Fibroblast of villous mesenchyme (primary cell): ENCODE data around the gene UNK. TPM values are rescaled to one million over a fixed set of nuclear protein-coding genes. Genes with fewer than 3 reads are reported as not detected.

Source experiments
- DNase-seq: peaks from one replicate; pipeline ENCODE4 v3.0.0-alpha.2; 2010; ENCODE audit warnings: low read depth
- H3K4me3 ChIP-seq: 2 replicates; pipeline ENCODE4 v1.5.1; 2011; ENCODE audit warnings: low read depth, mild to moderate bottlenecking, low read length
- CTCF ChIP-seq: IDR thresholded peaks from 2 replicates; pipeline ENCODE4 v1.5.1; 2012; ENCODE audit warnings: low read depth, mild to moderate bottlenecking, low read length; ENCODE audit not compliant: insufficient read depth
- total RNA-seq: library from RNA; depleted of rRNA; stranded (reverse); fragments of >200 nt; gene quantifications from 2 replicates; pipeline ENCODE4 v1.2.3, GENCODE V29; 2012

Gene UNK
- total RNA-seq, 1 donor, result 19.9 TPM

GRCh38 chr17:75822800-75823166 lies 38.2 kb downstream of the UNK start:
- DNase-seq, result no peak
- H3K4me3 ChIP-seq, result no peak overlapping the region
- no peak for TF ChIP-seq CTCF

GRCh38 chr17:75823257-75824041 lies 38.8 kb downstream of the UNK start:
- no peak overlapping the region for H3K4me3 ChIP-seq
- TF ChIP-seq CTCF, result no peak
- no peak for DNase-seq

GRCh38 chr17:75824050-75824552 lies 39.5 kb downstream of the UNK start:
- no peak for TF ChIP-seq CTCF
- H3K4me3 ChIP-seq, result no peak overlapping the region
- DNase-seq, result no peak

DNA sequence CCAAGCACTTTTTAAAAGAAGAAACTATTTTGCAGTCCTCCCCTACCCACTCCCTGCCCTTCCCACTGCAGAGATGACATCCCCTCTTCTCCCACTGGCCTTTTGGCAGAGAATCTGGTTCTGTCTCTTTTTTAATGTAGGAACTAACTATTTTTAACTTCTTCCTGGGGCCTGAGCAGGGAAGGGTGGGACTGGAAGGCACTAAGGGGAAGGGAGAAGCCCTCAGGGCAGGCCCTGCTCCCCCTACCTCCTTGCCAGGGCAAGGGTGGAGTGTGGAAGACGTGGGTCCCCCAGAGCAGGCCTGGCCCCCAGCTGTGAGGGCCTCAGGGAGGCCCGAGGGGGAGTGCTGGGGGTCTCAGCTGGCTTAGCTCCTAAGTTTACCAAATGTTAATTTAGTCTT lies 40.1 kb downstream of the UNK start:
- DNase-seq, result no peak
- TF ChIP-seq CTCF, result no peak

DNA sequence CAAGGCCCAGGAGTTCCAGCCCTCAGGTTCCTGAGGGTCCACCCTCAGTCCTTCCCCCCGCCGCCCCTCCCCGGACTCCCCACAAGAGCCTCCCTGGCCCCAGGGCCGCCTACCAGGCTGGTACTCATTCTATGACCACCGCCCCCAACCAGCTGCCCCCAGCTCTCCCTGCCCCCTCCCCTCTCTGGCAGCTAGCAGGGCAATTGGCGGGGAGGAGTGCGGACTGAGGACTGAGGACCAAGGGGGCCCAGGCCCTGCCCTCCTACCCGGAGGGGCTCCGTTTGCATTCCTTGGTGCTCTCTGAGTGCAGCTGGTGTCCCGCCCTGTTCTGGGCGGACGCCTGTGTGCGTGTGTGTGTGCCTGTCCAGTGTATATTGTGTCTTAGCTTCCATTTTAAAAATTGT lies 40.5 kb downstream of the UNK start:
- TF ChIP-seq CTCF, result no peak
- DNase-seq, result no peak
- H3K4me3 ChIP-seq, result no peak overlapping the region

More for the DNA sequence above, 40.1 kb downstream of the UNK start:
- no peak overlapping the region for H3K4me3 ChIP-seq

DNA sequence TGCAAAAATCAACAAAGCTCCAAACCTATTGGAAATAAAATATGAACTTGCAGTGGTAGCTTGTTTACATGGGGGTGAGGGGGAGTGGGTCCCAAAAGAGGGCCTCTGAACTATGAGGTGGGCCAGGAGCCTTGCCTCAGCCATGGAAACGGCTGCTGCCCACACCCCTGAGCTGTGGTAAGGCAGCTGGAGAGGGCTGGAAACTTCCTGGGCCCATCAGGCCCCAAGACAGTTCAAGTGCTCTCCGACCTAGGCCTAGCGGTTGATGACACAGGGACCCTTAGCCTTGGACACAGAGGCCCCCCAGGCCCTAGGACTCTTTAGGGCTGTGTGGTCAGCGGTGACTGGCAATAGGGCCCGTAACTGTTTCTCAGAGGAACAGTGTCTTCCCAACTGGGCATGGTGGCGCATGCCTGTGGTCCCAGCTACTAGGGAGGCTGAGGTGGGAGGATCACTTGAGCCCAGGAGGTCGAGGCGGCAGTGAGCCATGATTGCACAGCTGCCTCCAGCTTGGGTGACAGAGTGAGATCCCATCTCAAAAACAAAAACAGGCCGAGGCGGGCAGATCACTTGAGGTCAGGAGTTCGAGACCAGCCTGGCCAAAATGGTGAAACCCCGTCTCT lies 41.3 kb downstream of the UNK start:
- no peak for TF ChIP-seq CTCF
- H3K4me3 ChIP-seq, result no peak overlapping the region
- DNase-seq, result no peak
